NCI-H1092 (cell line): ENCODE data around the gene CDC42EP3.

Source experiments
- DNase-seq: peaks from one replicate; lab custom pipeline; 2025; lab: John Stamatoyannopoulos, UW

CDC42EP3 gene

DNA sequence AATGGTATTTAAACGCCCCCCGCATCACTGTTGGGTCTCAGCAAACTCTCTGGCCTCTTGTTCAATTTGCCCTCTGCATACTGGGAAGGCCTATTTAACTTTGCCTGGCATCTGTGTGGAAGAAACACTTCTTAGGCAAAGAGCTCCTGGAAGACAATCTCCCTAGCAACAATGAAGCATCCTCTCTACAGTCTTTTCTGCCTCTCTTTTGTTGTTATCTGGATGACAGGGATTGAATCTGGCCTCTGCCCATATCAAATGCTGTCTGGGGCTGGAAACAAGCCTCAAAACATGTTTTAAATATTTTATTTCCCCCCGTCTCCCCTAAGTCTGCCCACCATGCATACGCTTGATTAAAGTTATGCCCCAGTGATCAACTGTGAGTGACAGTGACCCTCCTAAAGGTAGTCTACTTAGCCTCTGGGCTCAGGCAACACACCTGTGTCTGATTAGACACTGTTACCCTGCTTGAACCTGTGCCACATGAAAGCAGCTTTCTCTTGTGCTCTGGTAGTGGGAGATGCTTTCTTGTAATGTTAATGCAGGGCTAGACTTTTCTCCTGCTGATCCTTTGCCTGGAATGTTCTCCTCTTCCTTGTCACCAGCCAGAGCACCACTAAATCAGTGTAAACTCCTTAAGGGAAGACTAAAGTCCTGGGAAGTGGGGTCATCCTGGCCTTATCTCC is 34.9 kb downstream of the CDC42EP3 start:
- DNase-seq = no peak

DNA sequence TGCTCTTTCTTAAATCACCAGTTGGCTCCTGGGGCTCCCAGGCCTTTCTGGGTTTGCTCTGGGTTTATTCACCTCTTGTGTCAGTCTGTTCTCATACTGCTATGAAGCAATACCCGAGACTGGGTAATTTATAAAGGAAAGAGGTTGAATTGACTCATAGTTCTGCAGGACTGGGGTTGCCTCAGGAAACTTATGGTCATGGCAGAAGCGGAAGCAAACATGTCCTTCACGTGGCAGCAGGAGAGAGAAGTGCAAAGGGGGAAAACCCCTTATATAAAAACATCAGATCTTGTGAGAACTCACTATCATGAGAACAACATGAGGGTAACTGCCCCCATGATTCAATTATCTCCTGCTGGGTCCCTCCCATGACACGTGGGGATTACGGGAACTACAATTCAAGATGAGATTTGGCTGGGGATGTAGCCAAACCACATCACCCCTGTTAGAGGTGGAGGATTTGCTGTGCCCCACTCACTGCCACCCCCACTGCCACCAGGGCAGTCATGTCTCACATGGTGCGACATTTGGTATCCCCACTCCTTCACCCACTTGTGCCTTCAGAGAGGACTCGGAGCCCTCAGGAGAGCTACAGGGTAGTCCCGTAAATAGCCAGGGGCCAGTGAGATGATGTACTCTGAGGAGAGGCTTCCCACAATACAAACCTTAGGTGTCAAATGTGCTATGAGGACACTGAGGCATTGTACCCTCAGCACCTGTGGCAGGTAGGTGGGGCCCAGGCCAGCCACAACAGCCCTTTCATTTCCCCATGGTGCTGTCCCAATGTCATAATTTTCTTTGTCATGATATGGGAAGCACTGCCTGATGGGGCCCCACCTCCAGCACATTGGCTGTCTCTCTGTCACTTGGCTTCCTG is 35.7 kb downstream of the CDC42EP3 start:
- no peak for DNase-seq

DNA sequence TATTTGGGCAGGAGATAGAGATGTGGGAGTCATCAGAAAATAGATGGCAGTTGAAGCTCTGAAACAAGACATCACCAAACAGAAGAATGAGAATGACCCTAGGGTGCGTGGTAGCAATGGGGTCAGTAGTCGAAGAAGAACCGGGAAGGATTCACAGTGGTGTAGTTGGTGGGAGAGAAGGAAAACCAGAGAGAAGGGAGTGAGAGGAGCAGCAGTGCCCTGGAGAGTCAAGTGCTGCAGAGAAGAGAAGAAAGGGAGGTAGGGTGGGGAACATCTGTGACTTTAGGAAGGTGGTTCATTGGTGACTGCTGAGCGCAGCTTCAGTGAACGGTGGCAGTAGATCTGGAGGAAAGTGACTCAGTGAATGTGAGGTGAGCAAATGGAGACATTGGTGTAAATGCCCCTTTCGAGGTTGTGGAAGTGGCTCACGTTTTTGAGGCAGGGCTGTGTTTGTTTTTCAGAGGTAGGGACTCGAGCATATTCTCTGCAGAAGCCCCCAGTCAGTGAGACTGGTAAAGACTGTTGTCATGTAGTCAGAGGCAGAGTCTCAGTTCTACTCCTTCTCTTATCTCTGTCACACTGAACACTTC is 36.4 kb downstream of the CDC42EP3 start:
- no peak for DNase-seq

DNA sequence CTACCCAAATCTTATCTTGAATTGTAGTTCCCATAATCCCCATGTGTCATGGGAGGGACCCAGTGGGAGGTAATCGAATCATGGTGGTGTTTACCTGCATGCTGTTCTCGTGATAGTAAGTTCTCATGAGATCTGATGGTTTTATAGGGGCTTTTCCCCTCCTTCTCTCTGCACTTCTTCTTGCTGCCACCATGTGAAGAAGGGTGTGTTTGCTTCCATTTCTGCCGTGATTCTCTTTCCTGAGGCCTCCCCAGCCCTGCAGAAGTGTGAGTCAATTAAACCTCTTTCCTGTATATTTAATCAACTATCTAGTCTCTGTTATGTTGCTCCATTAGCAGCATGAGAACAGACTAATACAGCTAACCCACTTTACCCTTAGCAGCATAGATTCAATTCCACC is 37.6 kb downstream of the CDC42EP3 start:
- DNase-seq = no peak

DNA sequence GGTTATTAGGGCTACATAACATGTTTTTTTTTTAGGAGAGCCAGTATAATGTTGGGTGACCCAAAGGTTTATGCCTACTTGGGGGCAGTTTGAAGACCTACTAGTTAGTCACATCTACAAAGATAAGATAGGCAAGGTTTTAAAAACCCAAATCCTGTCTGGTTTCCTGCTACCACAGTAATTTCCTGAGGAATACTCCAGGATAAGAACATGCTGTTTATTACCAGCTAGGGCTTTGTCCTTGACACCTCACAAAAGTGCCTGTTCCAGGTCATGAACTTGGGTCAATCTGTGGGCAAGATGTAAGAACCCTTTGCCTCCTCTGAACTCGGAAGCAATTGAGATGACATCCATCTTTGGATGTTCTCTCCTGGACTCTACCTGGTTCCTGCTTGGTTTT is 38.2 kb downstream of the CDC42EP3 start:
- DNase-seq = no peak

DNA sequence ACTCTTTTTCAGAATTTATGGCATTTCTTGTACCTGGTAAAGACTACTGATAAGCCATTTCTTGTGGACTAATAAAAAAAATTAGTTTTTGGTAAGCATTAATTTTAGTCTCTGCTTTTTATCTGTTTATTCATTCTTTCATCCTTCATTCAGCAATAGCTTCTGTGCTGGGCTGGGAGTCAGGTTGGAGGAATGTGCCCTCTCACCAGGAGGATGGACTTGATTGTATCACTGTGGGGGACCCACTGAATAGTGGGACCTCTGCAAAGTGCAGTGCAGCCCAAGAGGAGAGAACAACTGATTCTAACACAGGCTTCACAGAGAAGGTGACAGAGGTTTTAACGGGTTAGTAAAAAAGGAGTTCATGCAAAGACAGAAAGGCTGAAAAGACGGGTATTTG is 39.1 kb downstream of the CDC42EP3 start:
- no peak for DNase-seq

DNA sequence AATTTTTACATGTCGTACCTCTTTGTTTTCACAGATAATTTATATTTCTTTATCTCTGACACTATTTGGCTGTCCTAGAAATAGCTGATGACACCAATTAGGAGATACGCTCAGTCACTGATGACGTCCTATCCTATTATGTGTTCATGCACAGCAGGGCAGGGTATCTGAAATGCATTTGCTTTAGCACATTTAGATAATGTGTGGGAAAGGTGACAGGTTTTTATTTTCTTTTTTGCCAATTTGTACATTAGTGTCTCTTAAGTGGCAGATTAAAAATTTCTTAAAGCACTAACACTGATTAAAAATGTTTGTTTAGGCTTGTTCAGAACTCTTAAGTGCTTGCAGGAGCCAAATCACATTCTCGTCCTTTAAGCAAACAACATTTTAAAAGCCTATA is 39.7 kb downstream of the CDC42EP3 start:
- DNase-seq = peak; percentile 78

DNA sequence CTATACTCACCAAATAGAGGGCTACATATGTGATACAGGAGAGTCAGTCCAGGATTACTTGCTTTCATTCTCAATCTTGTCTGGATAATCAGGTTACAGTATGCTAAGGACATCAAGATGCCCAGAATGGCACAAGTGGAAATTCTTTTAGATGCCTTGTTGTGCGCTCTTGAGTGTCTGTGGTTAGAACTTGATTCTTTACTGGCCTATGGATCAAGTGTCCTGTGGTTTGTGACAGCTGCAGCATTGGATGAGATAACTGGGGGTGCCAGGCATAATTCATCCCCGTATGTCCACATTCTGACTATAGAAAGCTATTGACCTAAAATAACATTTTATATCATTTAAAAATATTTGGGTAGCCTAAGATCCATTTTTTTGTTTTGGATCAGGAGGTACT is 40.1 kb downstream of the CDC42EP3 start:
- DNase-seq = no peak

DNA sequence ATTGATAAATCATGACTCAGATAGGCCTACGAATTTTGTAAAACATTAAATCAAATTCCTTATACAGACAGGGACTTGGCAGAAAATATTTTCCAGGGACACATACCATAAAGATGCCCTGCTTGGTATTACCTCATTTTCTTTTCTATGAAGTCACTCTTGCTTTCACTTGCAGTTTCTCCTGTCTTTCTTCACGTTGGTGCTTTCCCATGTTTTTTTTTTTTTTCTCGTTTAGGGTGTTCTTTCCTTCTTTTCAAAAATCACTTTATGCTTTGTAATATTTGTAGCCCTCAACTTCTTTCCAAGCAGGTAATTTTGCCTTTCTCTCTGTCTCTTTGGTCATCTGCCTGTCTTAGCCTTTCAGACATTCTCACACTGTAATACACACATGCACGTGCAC is 40.7 kb downstream of the CDC42EP3 start:
- DNase-seq = no peak

DNA sequence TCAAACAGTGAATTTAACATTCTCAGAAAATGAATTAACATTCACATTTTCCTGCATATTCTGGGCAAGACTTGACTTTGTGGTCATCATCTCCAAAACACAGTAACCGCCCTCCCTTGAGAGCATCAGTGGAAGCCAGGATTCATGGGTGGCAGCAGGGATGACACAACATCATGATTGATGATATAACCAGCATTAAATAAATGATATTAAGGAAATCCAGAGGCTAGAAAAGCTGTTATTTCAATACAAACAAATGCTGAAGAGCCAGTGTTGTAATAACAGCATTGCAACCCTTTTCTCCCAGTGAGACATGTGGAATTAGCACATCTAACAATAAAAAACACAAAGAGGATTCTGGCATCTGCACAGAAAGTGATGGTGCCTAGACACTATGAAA is 41.1 kb downstream of the CDC42EP3 start:
- DNase-seq = no peak

DNA sequence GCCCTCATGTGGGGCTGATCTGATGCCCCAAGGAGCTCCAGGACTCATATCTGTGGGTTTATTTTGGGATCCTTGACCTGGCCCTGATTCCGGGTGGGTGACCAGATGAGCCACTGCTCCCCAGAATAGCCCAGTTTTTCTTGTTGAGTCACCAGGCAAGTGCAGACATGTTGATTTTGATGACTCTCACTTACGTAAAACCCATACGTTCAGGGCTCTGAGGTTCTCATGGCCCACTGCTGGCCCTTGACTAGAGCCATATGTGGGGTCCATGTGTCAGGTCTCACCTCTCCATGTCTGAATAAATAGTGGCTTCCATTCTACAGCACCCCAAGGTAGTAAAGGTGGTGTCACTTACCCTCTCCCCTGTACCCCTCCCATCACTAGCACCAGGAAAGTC is 41.9 kb downstream of the CDC42EP3 start:
- no peak for DNase-seq

DNA sequence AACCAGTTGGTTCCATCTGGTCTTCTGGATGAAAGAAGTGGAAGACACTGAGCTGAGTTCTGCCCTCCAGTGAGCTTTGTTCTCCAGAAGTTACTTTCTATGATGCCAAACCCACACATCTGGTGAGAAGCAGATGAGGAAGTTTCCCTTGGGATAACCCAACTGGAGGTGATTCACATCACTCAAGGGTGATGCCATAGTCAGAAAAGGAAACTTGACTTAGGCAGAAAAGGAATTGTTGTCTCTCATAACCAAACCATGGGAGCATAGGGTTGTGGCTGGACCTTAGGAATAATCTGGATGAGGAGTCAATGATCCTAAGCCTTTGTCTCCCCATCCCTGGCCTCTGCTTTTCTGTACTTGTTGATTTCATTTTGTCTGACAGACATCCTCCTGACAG is 43.7 kb downstream of the CDC42EP3 start:
- no peak for DNase-seq

DNA sequence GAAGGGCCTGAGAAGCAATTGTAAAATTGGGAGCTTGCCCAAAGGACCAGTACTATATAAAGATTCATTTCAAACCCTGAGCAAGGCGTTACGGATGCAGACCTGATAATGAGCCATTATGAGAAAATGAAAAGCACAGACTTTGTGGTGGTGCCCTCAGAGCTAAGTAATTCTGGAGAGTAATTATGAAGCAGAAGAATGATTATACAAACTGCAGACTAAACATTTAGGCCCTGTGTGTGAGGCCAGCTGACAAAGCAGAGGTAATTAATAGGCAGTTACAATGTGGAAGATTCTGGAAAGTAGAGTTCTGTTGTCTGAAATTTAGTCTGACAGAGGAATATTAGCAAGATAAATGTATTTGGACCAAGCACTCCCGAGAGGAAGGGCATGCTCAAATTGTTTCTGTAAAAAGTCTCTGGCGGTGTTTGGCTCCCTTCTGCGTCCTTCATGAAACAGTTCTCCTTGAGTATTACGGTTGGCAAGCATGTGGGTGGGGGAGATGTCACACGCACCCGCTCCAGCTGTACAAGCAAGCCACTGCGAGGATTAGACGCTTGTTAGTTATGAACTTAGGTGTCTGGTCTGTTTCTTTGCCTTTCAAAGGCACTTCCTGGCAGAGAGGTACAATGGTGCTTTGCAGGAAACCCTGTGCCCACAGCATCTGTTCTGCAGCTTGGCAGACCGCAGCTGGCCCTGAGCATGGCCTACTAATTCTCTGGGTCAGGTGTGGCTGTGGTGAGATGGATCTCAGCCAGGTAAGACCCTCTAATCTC is 45.5 kb downstream of the CDC42EP3 start:
- peak; percentile 23 for DNase-seq

DNA sequence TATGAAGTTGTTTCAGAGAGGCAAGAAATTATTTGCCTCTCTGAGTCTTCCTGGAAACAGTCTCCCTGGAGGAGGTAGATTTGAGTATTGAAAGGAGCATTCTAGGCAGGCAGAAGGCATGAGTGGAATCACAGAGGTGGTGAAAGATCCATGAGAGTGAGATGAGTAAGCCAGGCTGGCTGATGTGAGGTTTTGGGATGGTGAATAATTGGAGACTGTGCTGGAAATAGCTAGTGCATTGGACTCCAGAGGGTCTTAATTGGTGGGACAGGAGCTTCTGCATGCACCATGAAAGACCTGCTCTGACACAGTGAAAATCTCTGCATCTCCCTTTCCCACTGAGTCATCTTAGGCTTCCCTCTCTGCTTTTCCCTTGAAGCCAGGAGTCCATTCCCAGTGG is 46.3 kb downstream of the CDC42EP3 start:
- DNase-seq = no peak

DNA sequence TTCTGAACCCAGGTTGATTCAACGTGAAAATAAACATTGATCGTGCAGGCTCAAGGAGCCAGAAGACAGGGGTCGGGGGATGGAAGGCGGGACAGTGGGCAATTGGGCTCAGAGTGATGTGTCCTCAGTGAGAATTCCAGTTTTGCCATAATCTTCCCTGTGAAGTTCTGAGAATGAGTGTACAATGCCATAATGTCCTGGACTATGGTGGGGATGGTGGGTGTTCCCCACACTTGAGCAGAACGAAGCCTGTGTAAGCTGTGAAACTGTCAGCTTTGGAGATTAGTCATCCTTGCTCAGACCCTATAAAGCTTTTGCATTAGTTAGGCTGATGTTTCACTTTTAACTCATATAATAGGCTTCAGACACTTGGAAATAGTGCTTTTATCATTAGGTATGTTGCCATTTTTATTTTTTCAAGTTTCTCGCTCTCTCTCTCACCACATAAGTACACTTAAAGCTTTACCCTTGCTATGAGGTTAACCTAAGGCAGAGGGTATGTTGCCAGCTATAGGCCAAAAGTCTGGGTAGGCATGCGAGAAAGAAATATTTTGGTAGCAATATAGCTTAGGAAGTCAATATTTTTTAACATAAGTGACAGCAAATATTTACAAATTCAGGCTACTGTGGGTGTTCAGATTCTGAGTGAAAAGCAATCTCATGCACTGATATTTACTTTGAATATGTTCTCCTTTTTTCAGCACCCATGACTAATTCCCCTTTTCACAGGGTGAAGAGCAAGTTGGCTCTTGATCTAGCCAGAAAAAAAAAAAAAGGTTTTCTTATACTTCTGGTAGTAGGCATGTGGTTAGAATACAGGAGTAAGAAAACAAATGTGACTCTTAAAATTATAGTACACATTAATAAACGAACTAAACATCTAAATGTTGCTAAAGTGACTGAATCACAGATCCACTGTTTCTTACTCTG is 47.2 kb downstream of the CDC42EP3 start:
- no peak for DNase-seq

DNA sequence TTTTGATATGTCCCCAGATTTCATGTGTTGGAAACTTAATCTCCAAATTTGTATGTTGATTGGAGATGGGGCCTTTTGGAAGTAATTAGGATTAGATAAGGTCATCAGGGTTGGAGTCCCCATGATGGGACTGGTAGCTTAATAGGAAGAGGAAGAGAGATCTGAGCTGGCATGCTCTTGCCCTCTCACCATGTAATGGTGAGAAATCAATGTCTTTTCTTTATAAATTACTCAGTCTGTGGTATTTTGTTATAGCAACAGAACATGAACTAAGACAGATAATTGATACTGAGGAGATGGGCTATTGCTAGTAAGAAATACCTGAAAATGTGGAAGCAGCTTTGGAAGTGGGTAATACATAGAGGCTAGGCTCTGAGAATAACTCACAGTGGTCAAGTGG is 48.0 kb downstream of the CDC42EP3 start:
- DNase-seq = no peak

DNA sequence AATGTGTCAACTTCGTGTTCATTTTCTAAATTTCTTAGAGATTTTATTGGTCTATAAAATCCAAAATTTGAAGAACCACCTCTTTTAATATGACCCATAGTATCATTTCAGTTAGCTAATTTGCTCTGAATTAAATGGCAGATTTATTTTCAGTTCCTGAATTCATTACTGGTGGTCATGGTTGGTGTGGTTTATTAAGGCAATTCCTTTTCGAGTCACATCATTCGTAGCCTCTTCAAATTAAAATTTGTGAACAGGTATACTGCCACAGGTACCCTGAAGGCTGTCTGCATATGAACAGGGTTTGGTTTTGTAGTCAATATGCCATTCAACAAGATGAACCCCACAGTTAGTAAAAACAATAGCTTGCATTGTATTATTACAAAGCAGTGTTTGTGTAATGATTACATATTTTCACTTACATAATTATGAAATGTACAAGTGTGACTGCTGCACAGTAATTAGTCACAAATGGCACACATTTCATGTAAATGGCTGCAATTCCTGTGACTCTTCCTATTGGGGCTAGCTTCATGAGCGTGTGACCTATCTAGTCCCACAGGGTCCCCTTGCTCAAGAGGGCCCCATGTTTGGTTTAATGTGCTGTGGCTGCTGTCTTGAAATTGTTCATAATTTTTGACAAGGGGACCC is 48.9 kb downstream of the CDC42EP3 start:
- DNase-seq = no peak

DNA sequence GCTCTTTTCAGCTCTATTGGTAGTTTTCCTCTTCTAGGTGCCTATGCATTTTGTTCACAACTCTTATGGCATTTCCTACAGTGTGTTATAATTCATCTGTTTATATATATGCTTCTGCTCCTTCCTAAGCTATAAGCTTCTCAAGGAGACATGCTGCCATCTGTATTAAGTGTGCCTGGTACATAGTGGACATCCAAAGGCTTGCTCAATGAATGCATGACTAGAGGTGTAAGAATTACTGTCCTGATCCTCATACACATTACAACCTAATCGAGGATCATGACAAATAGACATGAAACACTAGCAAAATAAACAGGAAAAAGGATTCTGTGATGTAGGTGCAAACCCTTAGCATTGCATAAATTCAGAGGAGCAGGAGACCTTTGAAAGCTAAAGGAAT is 50.2 kb downstream of the CDC42EP3 start:
- DNase-seq = no peak

DNA sequence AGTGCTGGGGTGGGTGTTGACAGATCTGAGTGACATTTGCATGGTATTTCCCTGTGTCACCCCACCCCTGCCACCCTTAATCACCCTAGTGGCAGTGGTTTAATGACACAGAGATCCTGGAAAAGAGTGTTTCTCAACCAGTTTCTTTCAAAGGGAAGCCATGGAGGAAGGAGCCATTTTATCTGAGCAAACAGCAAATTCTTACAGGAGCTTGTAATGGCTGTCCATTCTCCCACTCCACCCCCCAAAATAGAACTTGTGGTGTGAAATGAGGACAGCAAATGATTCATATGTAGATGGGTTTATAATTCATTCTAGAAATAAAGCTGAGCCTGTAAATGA is 51.5 kb downstream of the CDC42EP3 start:
- no peak for DNase-seq

DNA sequence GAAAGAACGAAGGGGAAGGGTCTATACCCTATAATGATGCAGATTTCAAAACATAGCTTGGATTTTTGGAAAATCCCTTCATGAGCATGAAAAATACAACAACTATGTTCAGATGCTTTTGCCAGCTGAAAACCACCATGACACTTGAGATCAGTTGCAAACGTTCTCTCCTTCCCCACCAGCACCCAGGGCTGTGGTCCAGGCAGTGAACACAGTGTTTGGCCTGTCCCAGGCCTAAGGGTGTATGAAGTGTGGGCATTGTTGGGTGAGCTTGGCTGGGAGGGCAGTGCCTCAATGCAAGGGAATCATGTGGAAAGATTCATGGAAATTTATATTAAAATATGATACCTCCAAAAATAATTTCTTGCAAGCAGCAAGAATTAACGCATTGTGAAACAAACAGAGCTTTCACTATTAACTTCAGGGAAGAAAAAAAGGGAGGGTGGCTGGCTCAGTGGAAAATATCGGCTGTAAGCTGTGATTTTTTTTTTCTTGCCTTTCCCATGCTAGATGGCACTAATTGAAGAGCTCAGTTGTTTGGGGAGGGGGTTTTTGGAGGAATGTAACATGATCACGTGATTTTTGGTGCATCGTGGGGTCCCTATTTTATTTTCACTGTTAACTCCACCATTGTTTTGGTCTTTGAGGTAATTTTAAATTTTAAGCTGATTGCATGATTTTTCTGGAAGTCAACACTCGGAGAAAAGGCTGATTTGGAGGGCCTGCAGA is 52.0 kb downstream of the CDC42EP3 start:
- no peak for DNase-seq
